Immature natural killer cell (primary cell): Measurements from ENCODE around the gene MYH14. TPM values are rescaled to one million over a fixed set of nuclear protein-coding genes. Genes with fewer than 3 reads are reported as not detected.
"Not testable (repeated sequence)": the region's sequence is repeated elsewhere in the genome, so short reads cannot be mapped to it uniquely, and the experiment has no call there.

Experiments used
- DNase-seq, 3 donors: peaks; one replicate each; pipeline ENCODE4 v3.0.0; 2022; ENCODE audit warnings: mixed read lengths in 1 of 3
- H3K27ac Mint-ChIP-seq, 6 donors: one replicate each; pipeline ENCODE4 v1.8.0; 2020; ENCODE audit warnings: mixed read lengths in 6 of 6, mild to moderate bottlenecking in 5 of 6, inconsistent platforms in 4 of 6, moderate library complexity in 3 of 6
- H3K27me3 Mint-ChIP-seq, 3 donors: one replicate each; pipeline ENCODE4 v1.8.0; 2020 to 2021; ENCODE audit warnings: low read depth in 3 of 3, mild to moderate bottlenecking in 3 of 3, mixed read lengths in 3 of 3, moderate library complexity in 3 of 3, inconsistent platforms in 1 of 3
- H3K36me3 Mint-ChIP-seq, 3 donors: one replicate each; pipeline ENCODE4 v1.8.0; 2020; ENCODE audit warnings: mixed read lengths in 3 of 3, inconsistent platforms in 2 of 3, mild to moderate bottlenecking in 2 of 3
- H3K4me1 Mint-ChIP-seq, 2 donors: one replicate each; pipeline ENCODE4 v1.8.0; 2020; ENCODE audit warnings: inconsistent platforms in 2 of 2, mild to moderate bottlenecking in 2 of 2, mixed read lengths in 2 of 2, moderate library complexity in 1 of 2
- H3K4me3 Mint-ChIP-seq, 5 donors: one replicate each; pipeline ENCODE4 v1.8.0; 2020; ENCODE audit warnings: mild to moderate bottlenecking in 5 of 5, mixed read lengths in 5 of 5, inconsistent platforms in 3 of 5, moderate library complexity in 3 of 5
- H3K9me3 Mint-ChIP-seq, 6 donors: one replicate each; pipeline ENCODE4 v1.8.0; 2020; ENCODE audit warnings: mild to moderate bottlenecking in 6 of 6, mixed read lengths in 6 of 6, inconsistent platforms in 4 of 6, moderate library complexity in 3 of 6
- polyA plus RNA-seq, 3 donors: library from polyadenylated mRNA; unstranded; fragments of 300-500 nt; fragmentation: Illumina TruSeq; gene quantifications; one replicate each; pipeline ENCODE4 v1.2.3, GENCODE V29; 2021

MYH14 gene
- polyA plus RNA-seq, 3 donors from 2014 or later: not detected

GRCh38 chr19:50329146-50329925 is 125.9 kb downstream of the MYH14 start, which contains the start of gene KCNC3:
KCNC3 (minus strand) TSS chr19:50329377; CDS start chr19:50329082, 295 bp downstream.
- H3K27me3 Mint-ChIP-seq: peaks cover 35 to 55% (median 46%) of the 10 kb centered on the region in 3 donors
- H3K27ac Mint-ChIP-seq: peak within 1 kb of the TSS in 5 of 6 donors; percentile 16 to 53 (median 32)
- H3K36me3 Mint-ChIP-seq: peaks cover 3 to 8% (median 8%) of the 10 kb centered on the region in 3 donors
- H3K4me1 Mint-ChIP-seq: peaks cover 51 to 55% of the 10 kb centered on the region in 2 donors
- peak within 1 kb of the TSS; percentile 65 to 83 (median 78) for H3K4me3 Mint-ChIP-seq
- peak; percentile 63 to 72 (median 68) for DNase-seq
- peaks cover 0 to 37% (median 11%) of the 10 kb centered on the region in 6 donors for H3K9me3 Mint-ChIP-seq

- Mint-ChIP-seq H3K9me3 (peaks cover 0 to 37% (median 11%) of the 10 kb centered on the region in 6 donors), H3K27me3 (peaks cover 34 to 52% (median 43%) of the 10 kb centered on the region in 3 donors), H3K4me3 (peak overlapping the region; percentile 65 to 83 (median 77)), H3K27ac (peak overlapping the region in 2 of 6 donors; percentile 16 to 53), H3K4me1 (peaks cover 51 to 55% of the 10 kb centered on the region in 2 donors)
- not testable (repeated sequence) for H3K36me3 Mint-ChIP-seq, DNase-seq
Measured at GRCh38 chr19:50329926-50330294, 126.5 kb downstream of the MYH14 start.

GRCh38 chr19:50330365-50331078 is 127.1 kb downstream of the MYH14 start:
- Mint-ChIP-seq H3K27ac (peak overlapping the region in 2 of 6 donors; percentile 22 to 53), H3K4me1 (peaks cover 51 to 58% of the 10 kb centered on the region in 2 donors), H3K9me3 (peaks cover 0 to 37% (median 11%) of the 10 kb centered on the region in 6 donors), H3K4me3 (peak overlapping the region; percentile 65 to 83 (median 73)), H3K36me3 (peaks cover 3 to 11% (median 8%) of the 10 kb centered on the region in 3 donors), H3K27me3 (peaks cover 30 to 53% (median 48%) of the 10 kb centered on the region in 3 donors)
- peak; percentile 65 to 79 (median 67) for DNase-seq

- Mint-ChIP-seq H3K27me3 (peaks cover 30 to 52% (median 46%) of the 10 kb centered on the region in 3 donors), H3K27ac (peak overlapping the region in 2 of 6 donors; percentile 46 to 61), H3K4me3 (peak overlapping the region; percentile 49 to 77 (median 64)), H3K9me3 (peaks cover 0 to 37% (median 11%) of the 10 kb centered on the region in 6 donors), H3K4me1 (peaks cover 51 to 58% of the 10 kb centered on the region in 2 donors), H3K36me3 (peaks cover 3 to 11% (median 8%) of the 10 kb centered on the region in 3 donors)
- no peak for DNase-seq
Measured at GRCh38 chr19:50331221-50331993, 128.0 kb downstream of the MYH14 start.

GRCh38 chr19:50331994-50332243 is 128.5 kb downstream of the MYH14 start:
- H3K4me1 Mint-ChIP-seq: peaks cover 48 to 54% of the 10 kb centered on the region in 2 donors
- peak overlapping the region in 3 of 5 donors; percentile 40 to 72 (median 64) for H3K4me3 Mint-ChIP-seq
- peaks cover 24 to 47% (median 43%) of the 10 kb centered on the region in 3 donors for H3K27me3 Mint-ChIP-seq
- peak overlapping the region in 1 of 6 donors; percentile 61 for H3K27ac Mint-ChIP-seq
- no peak for DNase-seq
- H3K9me3 Mint-ChIP-seq: peaks cover 0 to 33% (median 11%) of the 10 kb centered on the region in 6 donors
- peaks cover 3 to 11% (median 8%) of the 10 kb centered on the region in 3 donors for H3K36me3 Mint-ChIP-seq

- H3K9me3 Mint-ChIP-seq: peaks cover 0 to 28% (median 9%) of the 10 kb centered on the region in 6 donors
- H3K4me3 Mint-ChIP-seq: peak overlapping the region; percentile 17 to 71 (median 62)
- peaks cover 3 to 11% (median 8%) of the 10 kb centered on the region in 3 donors for H3K36me3 Mint-ChIP-seq
- H3K27ac Mint-ChIP-seq: no peak overlapping the region
- peaks cover 43 to 49% of the 10 kb centered on the region in 2 donors for H3K4me1 Mint-ChIP-seq
- DNase-seq: no peak
- H3K27me3 Mint-ChIP-seq: peaks cover 19 to 43% (median 38%) of the 10 kb centered on the region in 3 donors
Measured at GRCh38 chr19:50332244-50333038, 129.0 kb downstream of the MYH14 start.

- peak in 1 of 3 donors; percentile 88 for DNase-seq
Measured at GRCh38 chr19:50333235-50333736, 129.9 kb downstream of the MYH14 start.

GRCh38 chr19:50333737-50334617 is 130.6 kb downstream of the MYH14 start:
- Mint-ChIP-seq H3K27ac (peak overlapping the region; percentile 54 to 92 (median 81)), H3K36me3 (peaks cover 3 to 11% (median 8%) of the 10 kb centered on the region in 3 donors), H3K9me3 (peaks cover 0 to 25% (median 8%) of the 10 kb centered on the region in 6 donors), H3K4me1 (peaks cover 40 to 47% of the 10 kb centered on the region in 2 donors), H3K4me3 (peak overlapping the region; percentile 88 to 97 (median 93)), H3K27me3 (peaks cover 14 to 41% (median 32%) of the 10 kb centered on the region in 3 donors)
- DNase-seq: peak; percentile 82 to 89 (median 85)

More at GRCh38 chr19:50333235-50333736, 129.9 kb downstream of the MYH14 start:
- Mint-ChIP-seq H3K4me1 (peaks cover 40 to 47% of the 10 kb centered on the region in 2 donors), H3K36me3 (peaks cover 3 to 11% (median 8%) of the 10 kb centered on the region in 3 donors), H3K27me3 (peaks cover 14 to 39% (median 33%) of the 10 kb centered on the region in 3 donors), H3K4me3 (peak overlapping the region; percentile 88 to 97 (median 93)), H3K9me3 (peaks cover 0 to 25% (median 8%) of the 10 kb centered on the region in 6 donors), H3K27ac (peak overlapping the region; percentile 54 to 92 (median 81))

- Mint-ChIP-seq H3K36me3 (peaks cover 3 to 7% (median 4%) of the 10 kb centered on the region in 3 donors), H3K27me3 (peaks cover 14 to 34% (median 23%) of the 10 kb centered on the region in 3 donors), H3K4me1 (peaks cover 31 to 38% of the 10 kb centered on the region in 2 donors), H3K27ac (peak overlapping the region in 1 of 6 donors; percentile 55), H3K4me3 (peak overlapping the region; percentile 31 to 93 (median 41)), H3K9me3 (peaks cover 0 to 18% (median 4%) of the 10 kb centered on the region in 6 donors)
- no peak for DNase-seq
Measured at GRCh38 chr19:50334741-50335421, 131.5 kb downstream of the MYH14 start.

- H3K27me3 Mint-ChIP-seq: peaks cover 12 to 21% (median 15%) of the 10 kb centered on the region in 3 donors
- H3K4me1 Mint-ChIP-seq: peaks cover 11 to 20% of the 10 kb centered on the region in 2 donors
- DNase-seq, H3K4me3 Mint-ChIP-seq, H3K27ac Mint-ChIP-seq, H3K9me3 Mint-ChIP-seq, H3K36me3 Mint-ChIP-seq: not testable (repeated sequence)
Measured at GRCh38 chr19:50337031-50337430, 133.6 kb downstream of the MYH14 start.

- Mint-ChIP-seq H3K4me1 (peaks cover 0 to 2% of the 10 kb centered on the region in 2 donors), H3K36me3 (peaks cover 0 to 2% (median 0%) of the 10 kb centered on the region in 3 donors), H3K9me3 (peaks cover 0 to 3% (median 0%) of the 10 kb centered on the region in 6 donors), H3K4me3 (no peak overlapping the region), H3K27ac (no peak overlapping the region), H3K27me3 (peaks cover under 1 to 6% (median 5%) of the 10 kb centered on the region in 3 donors)
- no peak for DNase-seq
Measured at GRCh38 chr19:50340331-50340730, 136.9 kb downstream of the MYH14 start.
